HCT116 (cell line): ENCODE data around the gene CTTNBP2.

Experiments
- CTCF ChIP-seq, 3 experiments: fragments of 200-600 bp in 1 of 3; sonication (generic) in 1 of 3; IDR thresholded peaks in 2 of 3; conservative IDR thresholded peaks in 1 of 3; 2 replicates each; pipeline ENCODE4 v1.5.1; 2012 to 2017; ENCODE audit warnings: low read depth in 2 of 3, low read length in 2 of 3, antibody characterized with exemption in 1 of 3, borderline replicate concordance in 1 of 3, control low read depth in 1 of 3, mild to moderate bottlenecking in 1 of 3, mixed read lengths in 1 of 3, mixed run types in 1 of 3, moderate library complexity in 1 of 3; ENCODE audit not compliant: insufficient read depth in 1 of 3
- EGR1 ChIP-seq: IDR thresholded peaks from 2 replicates; pipeline ENCODE4 v1.6.1; 2012; ENCODE audit warnings: low read depth
- POLR2AphosphoS5 ChIP-seq: IDR thresholded peaks from 2 replicates; pipeline ENCODE4 v1.6.1; 2011; ENCODE audit warnings: mild to moderate bottlenecking, low read depth, low read length, moderate library complexity
- YY1 ChIP-seq: IDR thresholded peaks from 2 replicates; pipeline ENCODE4 v1.6.1; 2011; ENCODE audit warnings: low read length, low read depth, moderate library complexity, mild to moderate bottlenecking; ENCODE audit not compliant: insufficient replicate concordance; ENCODE audit errors: extremely low read depth
- ZNF274 ChIP-seq: fragments of 200-500 bp; sonication (Bioruptor generic); IDR thresholded peaks from 2 replicates; pipeline ENCODE4 v1.6.1; 2014; ENCODE audit warnings: mild to moderate bottlenecking, low read depth, low read length, inconsistent platforms

DNA sequence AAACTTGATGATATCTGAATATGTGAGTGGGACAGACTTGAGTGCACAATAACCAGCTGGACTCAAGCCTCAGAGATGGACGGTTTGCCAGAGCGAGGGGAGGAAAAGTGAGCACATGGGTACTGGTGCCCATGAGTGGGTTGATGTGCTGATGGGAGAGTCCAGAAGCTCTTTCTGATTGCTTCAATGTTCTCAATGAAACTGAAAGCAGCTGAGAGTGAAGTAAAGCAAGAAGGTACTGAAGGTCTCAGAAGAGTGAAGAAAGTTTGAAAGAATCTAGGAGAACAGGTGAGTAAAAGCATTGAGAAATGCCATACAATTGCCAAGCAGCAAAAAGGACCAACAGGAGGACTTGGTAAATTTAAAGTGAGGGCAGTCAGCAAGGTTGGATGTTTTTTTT is 28.6 kb downstream of the CTTNBP2 start:
- TF ChIP-seq ZNF274 = no peak
- no peak for TF ChIP-seq POLR2AphosphoS5
- no peak for TF ChIP-seq CTCF (IDR thresholded peaks at IDR 0.05 in 2 of 3, conservative IDR thresholded peaks at IDR 0.05 in 1 of 3; ENCODE audit: borderline replicate concordance in 1 of 3, insufficient read depth in 1 of 3, low read depth in 2 of 3, low read length in 2 of 3)
- TF ChIP-seq YY1 = no peak
- TF ChIP-seq EGR1 = no peak
